NCI-H2196 (cell line): Measurements from ENCODE around the gene TACC2.

ENCODE experiments used
- DNase-seq: peaks from one replicate; lab custom pipeline; 2025; ENCODE audit not compliant: unreplicated experiment; lab: John Stamatoyannopoulos, UW

The TACC2 gene

DNA sequence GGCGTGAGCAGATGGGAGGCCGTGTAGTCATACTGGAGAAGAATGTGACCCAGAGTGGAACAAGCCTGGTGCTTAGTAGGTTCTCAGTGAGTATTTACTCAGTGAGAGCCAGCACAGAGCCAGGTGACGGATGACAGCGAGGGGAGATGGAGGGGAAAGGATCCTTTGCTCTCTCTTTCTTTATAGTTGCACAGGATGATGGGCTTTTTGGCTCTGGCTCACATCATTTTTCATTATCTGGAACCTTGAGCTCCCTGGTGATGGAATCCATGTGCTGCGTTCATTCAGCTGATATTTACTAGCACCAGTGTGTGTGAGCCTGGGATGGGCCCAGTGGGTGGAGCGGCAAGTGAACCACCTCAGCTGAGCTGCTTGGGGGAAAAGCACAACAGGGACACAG is 299.3 kb downstream of the TACC2 start:
- DNase-seq = no peak

DNA sequence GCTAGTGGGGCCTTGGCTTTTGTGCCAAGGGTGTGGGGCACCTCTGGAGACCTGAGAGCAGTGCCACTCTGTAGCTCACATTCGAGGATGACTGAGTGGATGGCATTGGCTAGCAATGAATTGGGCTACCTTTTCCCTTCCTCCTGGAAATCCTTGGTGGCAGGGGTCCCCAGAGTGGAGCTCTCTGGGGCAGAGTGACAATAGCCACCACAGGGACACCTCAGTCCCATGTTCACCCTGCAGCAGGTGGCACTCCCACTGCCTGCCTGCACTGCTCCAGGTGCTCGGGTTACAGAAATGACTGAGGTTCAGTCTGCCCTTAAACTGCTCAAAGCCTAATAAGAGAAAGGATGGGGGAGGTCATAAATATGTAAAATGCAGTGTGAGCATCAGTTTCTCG is 300.0 kb downstream of the TACC2 start:
- no peak for DNase-seq

DNA sequence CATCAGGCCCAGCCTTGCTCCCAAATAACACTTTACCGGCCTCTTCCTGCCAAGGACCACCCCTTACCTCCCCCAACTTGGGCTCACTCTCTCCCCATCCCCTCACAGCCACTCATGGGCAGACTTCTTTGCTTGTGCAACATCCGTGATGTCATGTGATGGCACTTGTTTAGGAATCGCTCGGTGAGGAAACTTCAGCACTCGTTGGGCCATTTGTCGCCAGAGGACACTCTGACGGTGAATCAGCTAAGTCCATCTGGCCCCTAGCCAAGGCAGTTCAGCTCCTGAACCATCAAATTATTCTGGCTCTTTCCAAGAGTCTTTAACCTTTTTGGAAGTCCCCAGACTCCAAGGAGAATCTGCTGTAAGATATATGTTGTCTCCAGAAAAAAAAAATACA is 301.4 kb downstream of the TACC2 start:
- DNase-seq = no peak

DNA sequence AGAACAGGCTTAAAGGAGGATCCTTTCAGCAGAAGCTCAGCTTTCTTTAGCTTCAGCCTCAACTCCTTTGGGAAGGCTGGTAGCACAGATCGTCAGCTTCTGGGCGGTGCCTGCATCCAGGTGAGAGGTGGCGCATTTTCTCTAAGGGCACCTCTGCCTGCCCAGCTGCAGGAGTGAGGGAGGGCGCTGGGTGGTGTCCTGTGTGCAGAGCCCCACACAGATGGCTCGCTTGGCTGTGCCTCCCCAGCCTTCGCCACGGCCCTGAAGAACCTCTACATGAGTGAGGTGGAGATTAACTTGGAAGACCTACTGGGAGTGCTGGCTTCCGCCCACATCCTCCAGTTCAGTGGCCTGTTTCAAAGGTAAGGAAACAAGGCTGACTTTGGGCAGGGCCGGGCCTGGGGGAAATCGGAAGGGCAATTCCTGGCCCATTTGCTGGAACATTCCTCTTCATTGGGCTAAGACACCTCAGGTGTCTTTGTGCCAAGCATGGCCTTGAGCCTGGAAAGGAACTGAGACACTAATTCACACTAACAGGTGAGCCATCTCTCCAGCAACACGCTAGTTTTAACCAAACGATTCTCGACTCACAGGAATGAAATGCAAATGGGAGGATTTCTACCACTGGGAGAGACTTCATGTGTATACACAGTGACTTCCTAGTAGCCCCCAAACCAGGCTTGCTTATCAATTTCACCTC is 302.0 kb downstream of the TACC2 start:
- no peak for DNase-seq

DNA sequence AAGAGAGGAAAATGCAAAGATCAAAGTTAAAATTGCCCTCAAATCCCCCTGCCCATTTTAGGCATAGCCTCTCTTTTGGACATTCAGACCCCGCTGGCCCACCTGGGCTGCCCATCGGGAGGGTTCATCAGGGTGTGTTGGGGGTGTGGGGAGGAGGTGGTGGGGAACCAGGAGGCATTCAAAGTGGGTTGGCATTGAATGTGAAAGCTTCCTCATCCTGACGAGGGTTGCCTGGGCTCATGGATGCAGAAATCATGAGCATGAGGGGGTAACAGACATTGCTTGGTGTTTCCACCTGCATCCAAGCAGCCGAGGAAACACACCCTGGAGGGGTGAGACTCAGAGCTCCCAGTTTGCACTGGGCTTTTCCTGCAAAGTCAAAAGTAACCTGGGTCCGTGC is 302.8 kb downstream of the TACC2 start:
- no peak for DNase-seq

DNA sequence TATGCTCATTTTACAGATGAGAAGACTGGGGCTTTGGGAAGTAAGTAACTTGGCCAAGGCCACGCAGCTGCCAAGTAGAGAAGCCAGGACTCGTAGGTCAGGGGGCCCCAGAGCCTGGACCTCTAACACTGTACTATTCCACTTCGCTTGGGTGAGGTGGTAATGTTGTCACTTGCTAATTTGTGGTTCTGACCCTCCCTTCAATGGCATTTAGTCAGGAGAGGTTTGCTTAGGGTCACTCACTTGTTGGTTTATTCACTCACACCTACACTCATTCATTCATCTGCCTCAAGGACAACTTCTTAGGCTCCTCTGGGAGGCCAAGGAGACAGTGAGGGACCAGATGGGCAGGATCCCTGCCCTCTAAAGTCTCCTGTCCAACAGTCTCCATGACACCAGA is 303.4 kb downstream of the TACC2 start:
- DNase-seq = no peak

DNA sequence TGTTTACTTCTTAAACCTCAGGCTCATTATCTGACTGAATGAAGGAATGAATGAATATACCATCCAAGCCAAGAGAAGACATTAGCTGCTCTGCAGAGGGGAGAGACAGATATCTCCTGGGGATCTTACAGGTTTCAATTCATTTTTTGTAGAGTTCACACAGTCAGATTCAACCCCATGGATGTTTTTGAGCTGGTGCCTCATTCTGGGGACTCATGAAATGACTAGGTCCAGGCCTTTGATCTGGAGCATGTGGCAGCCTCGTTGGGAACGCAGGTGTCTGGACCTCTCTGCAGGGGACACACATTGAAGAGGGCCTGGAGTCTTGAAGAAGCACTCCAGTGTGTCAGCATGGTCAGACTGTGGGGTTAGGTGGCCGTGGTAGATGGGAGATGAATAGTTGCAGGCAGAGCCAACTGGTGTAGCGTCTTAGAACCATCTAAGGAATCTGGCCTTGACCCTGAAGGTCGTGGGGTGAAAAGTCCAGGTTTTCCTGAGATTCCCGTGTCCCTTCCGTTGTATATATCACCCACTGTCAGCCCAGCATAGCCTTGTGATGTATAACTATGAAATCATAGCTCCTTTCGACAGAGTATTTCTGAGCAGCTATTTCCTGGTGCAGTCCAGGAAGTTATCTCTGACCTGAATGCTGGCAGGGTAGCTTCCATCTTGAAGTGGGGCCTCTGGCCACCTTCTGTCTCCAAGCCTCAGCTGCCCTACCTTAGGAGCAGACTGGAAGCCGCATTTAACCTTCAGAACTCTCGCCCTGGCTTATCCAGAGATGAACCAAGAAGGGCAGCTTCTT is 304.4 kb downstream of the TACC2 start:
- DNase-seq = no peak

DNA sequence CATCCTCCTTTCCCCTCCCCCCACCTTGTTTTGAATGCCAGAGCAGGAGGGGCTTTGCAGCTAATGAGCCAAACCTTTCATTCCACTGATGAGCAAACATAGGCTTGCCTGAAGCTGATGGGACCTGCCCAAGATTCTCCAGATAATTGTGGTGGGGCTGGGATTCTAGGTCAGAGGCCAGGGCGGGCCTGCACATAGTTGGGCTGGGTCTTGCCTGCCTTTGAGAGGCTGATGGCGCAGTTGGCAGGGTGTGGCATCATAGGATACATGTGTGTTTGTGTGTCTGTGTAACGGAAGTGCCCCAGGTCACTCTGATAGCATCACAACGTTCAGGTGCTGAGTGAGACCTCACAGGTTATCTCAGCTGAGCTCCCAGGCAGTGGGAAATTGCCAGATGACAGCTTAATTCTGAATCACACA is 305.0 kb downstream of the TACC2 start:
- no peak for DNase-seq

DNA sequence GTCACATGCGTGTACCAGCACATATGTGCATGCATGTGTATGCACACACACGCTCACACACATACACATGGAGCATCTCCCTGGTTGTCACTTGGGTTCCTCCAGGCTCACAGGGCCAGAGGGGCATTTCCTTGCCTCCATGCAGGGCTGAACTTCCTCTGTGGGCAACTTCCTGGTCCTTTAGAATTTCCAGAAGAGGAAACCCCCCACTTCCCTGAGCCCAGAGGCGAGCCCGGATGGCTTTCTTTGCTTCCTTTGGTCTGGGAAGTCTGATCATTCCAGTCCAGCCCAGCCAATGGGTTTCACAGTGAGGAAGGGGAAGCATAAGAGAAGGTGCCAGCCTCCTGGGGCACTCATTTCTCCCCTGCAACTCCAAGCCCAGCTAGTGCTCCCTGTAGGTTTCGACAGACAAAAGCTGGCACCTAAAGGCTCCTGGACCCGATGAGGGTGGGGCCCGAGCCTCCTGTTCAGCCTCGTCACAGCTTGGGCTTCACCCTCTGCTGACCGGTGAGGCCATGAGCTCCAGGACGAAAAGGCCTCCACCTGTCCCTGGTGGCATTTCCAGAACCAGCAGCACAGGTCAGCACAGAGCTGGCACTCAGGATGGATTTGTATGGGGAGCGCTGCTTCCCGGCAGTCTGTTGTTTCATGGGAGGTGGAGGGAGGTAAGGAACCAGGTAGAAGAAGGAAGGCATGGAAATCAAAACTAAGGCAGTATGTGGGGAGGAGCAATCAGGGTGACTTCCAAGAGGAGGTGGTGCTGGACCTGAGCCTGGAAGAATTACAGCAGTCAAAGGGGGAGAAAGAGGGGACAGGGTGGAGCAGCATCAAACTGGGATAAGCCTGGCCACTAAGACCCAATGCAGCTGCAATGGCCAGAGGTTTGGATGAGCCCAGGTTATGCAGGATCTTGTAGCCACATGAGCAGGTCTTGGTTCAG is 305.8 kb downstream of the TACC2 start:
- DNase-seq = no peak

DNA sequence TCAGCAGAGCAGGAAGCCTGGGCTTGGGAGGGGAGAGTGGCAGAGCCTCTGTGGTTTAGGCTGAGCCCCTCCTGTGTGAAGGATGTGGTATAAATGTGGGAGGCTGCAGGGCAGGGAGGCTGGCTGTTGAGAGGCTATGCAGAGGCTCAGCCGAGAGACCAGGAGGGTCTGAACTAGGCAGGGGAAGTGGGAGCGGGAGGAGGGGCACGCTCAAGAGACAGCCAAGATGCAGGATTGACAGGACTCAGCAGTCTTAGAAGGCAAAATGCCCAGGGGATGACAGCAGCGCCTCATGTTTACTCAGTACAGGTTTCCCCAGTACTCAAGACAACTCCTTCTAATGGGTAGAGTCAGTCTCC is 306.5 kb downstream of the TACC2 start:
- no peak for DNase-seq

DNA sequence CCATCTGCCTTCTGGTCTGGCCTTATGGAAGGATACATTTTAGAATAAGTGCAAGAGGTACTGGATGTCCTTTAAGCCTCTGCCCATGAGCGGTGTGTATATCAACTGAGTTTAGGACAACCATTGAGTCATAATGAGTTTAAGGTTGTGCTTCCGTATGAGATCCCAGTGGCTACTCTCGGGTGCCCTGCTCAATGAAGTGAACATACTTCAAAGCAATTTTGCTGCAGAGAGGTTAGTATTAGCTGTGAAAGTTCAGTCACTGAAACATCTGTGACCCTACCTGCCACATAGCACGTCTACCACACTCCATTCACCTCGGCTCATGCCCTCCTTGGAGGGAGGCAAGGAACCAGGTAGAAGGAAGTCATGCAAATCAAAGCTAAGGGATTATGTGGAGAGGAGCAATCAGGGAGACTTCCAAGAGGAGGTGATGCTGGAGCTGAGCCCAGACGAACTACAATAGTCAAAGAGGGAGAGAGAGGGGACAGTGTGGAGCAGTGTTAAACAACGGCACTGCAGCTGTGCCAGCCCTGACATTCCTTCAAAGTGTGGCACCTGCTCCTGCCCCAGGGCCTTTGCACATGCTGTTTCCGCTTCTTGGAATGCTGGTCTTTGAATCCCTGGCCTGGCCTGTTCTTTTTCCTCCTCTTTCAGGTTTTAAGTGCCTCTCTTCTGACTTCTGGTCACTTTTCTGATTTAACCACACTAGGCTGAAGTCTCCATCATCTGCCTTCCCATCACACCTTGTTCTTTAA is 307.6 kb downstream of the TACC2 start:
- no peak for DNase-seq

DNA sequence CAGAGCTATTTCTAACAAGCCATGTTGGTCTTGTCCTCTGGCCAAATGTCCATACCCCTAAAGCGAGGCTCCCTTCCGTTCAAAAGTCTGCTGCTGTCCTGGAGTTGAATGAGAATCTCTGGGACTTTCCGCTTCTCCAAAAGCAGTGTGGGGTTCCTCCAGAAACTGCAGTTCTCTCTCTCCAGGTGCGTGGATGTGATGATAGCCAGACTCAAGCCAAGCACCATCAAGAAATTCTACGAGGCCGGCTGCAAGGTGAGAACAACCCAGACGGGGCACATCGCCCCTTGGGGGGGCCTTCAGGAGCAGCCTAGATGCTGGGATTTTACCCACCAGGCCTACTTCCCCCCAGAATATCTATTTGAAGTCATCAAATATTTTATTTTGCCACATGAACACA is 308.6 kb downstream of the TACC2 start:
- DNase-seq = no peak

DNA sequence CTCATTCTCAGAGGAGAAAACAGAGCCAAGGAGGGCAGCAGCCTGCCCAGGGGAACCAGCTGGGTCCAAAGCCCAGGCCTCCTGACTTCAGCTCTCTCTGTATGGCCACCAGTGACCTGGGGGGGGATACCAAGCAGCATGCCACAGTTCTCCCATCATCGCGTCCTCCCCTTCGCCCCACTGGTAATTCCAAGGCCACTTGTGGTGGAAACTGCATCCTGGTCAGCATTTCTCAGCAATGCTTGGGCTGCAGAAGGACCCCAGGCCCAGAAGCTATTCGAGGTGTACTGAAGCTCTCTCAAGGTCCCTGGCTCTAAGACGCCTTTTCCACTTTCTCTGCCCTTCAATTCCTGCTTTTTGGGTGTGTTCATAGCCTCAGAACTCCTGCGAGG is 309.2 kb downstream of the TACC2 start:
- no peak for DNase-seq

DNA sequence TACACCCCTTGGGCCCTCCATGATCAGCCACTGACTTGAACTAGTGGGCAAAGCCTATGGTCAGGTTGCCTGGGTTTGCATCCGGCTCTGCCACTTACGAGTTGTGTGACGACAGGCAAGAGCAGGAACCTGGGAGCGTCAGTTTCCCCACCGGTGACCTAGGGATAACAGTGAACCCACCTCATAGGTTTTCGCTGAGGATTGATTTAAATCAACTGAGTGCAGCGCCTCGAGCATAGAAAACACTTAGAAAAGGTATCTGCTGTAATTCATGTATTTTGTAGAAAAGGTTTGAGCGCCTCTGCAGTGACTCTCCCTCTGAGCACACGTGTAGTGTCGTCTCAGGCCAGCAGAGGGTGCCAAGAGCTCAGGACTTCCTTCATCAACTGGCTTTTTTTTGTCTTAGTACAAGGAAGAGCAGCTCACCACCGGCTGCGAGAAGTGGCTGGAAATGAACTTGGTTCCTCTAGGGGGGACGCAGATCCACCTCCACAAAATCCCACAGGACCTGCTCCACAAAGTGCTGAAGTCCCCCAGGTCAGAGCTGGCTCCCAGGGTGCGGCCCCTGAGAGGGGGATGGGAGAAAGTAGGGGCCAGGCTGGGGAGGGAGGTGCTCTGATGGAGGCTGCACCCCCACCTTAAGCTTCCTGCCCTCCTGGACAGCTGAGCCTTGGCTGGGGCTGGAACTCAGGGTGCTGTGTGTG is 309.8 kb downstream of the TACC2 start:
- peak; percentile 51 for DNase-seq

DNA sequence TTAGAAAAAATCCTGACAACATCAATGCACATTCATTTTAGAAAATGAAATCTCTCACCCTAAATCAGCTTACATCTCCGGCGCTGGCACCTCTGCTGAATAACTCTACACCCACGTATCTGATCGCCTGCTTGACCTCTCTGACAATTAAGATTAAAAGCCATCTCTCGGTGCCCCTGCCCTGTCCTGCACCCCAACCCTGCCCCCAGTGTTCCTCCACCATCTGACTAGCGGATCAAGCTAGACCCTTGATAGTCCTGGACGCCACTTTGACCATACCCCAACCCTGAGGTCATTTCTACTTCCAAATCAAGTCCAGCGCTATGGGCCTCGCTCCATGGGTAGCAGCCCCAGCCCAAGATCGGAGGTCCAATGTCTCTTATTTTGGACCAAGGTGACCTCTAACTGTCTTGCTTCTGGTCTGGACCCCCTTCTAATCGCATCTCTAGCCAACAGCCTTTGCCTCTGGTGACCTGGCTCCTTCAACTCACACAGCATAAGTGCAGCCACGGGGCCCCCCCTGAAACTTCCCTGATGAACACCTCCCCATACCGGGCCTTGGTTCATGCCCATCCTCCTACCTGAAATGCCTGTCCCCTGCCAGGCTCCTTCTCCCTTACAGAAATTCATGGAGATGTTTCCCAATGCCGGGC is 310.6 kb downstream of the TACC2 start:
- DNase-seq = no peak

DNA sequence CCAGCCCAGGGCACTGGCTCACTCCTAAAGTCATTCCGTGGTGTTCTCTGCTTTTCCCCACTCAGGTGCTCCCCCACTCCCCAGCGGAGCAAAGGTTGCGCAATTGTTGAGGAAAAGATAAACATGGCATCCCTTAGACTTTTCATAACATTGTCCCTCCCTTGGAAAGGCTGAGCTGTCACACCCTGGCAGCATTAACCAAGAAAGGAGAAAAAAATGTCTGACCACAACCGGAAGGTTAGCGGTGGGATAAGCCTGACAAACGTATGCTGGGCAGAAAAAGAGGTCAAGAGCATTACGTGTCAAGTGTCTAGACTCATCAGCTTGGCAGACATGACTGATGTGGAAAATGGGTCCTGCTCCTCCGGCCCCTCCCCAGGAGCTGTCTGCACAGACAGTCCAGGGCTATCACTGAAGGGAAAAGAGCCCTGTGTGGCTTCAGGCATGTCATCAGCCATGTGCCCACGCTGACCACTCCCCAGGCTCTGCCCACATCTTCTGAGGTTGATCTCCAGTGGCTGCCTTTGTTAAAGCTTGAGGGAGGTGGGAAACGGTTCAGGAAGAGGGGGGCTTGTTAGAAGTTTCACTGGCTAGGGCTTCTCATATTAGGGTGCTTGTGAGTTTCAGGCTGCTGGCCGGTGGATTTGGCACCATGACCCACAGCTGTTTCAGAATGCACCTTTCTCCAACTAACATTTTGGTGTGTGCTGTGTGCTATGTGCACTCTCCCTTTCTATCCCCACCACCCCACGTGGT is 312.3 kb downstream of the TACC2 start:
- DNase-seq = no peak

DNA sequence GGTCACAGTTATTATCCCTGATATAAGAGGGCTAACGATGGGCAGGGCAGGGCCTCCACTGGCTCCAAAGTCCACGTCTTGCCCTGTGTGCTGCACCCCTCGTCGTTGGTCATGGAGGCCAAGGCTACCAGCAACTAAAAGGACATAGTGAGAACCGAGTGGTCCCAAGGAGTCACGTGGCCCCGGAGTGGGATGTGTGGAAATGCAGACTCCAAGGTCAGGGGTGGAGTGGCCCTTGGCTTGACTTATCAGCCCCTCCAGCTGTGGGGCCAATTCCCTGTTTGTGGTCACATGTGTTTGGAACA is 312.8 kb downstream of the TACC2 start:
- no peak for DNase-seq

DNA sequence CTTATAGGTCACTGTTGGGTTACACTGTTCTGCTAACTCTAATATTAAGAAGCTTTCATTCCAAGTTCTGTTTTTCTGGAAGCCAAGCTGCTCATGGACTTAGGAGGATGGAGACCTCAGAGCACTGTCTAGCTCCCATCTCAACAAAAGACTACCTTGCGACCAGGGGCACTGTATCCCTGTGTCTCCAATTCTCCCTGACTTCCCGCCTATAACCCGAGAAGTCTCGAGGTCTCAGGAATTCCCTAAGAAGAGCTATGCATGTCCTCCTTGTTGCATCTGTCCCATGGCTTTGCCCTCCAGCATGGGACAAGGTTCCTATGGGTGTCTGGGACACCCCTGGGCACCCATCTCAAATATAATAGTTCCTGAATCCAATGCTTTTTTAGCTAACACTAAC is 313.4 kb downstream of the TACC2 start:
- DNase-seq = no peak
